ENCODE data around the gene TCOF1.

- TF ChIP-seq CTCF (IDR thresholded peaks at IDR 0.05): no peak
- no peak for TF ChIP-seq POLR2A (IDR thresholded peaks at IDR 0.05)
- no peak for TF ChIP-seq EP300 (IDR thresholded peaks at IDR 0.05)
Measured at GRCh38 chr5:150327139-150327538, 30.4 kb upstream of the TCOF1 start.

Measured in tibial nerve (tissue), 4 donors.